CD14-positive monocyte (primary cell): ENCODE data around the gene AGR3. TPM values are rescaled to one million over a fixed set of nuclear protein-coding genes. Genes with fewer than 3 reads are reported as not detected.

Experiments used
- DNase-seq, 3 donors: peaks; one replicate each; pipeline ENCODE4 v3.0.0-alpha.2; 2011 to 2022
- H2AFZ ChIP-seq: 2 replicates; pipeline ENCODE4 v1.6.0; 2012; ENCODE audit warnings: mild to moderate bottlenecking, low read depth, low read length, inconsistent platforms; ENCODE audit not compliant: insufficient read depth, poor library complexity, severe bottlenecking
- H3K27ac ChIP-seq, 2 donors: 1 replicate in 1 of 2; 2 replicates in 1 of 2; pipeline ENCODE4 v1.5.1; 2012 to 2013; ENCODE audit warnings: low read length in 2 of 2, control low read depth in 1 of 2, inconsistent platforms in 1 of 2, low read depth in 1 of 2, mild to moderate bottlenecking in 1 of 2
- H3K27me3 ChIP-seq, 2 donors: one replicate each; pipeline versions ENCODE4 v1.6.0 to v1.6.1; 2011 to 2013; ENCODE audit warnings: low read length in 2 of 2; ENCODE audit not compliant: control insufficient read depth in 2 of 2, insufficient read depth in 2 of 2
- H3K36me3 ChIP-seq, 2 donors: replicated peaks in 1 of 2; 1 replicate in 1 of 2; 2 replicates in 1 of 2; pipeline versions ENCODE4 v1.5.1 to v1.6.1; 2012 to 2013; ENCODE audit warnings: low read length in 2 of 2, control low read depth in 1 of 2, inconsistent platforms in 1 of 2, mild to moderate bottlenecking in 1 of 2; ENCODE audit not compliant: insufficient read depth in 2 of 2, control insufficient read depth in 1 of 2
- H3K4me1 ChIP-seq, 2 donors: 1 replicate in 1 of 2; 2 replicates in 1 of 2; pipeline versions ENCODE4 v1.5.1 to v1.6.1; 2012 to 2013; ENCODE audit warnings: low read length in 2 of 2, control low read depth in 1 of 2, inconsistent platforms in 1 of 2, mild to moderate bottlenecking in 1 of 2, moderate library complexity in 1 of 2; ENCODE audit not compliant: insufficient read depth in 2 of 2, control insufficient read depth in 1 of 2
- H3K4me2 ChIP-seq: replicated peaks from 2 replicates; pipeline ENCODE3; 2012; ENCODE audit warnings: low read length, moderate library complexity, mild to moderate bottlenecking; ENCODE audit not compliant: poor library complexity, severe bottlenecking; ENCODE audit errors: extremely low read depth
- H3K4me3 ChIP-seq, 3 experiments: fragments of 200-600 bp in 1 of 3; sonication (generic) in 1 of 3; replicated peaks in 1 of 3; 1 replicate in 2 of 3; 2 replicates in 1 of 3; pipeline ENCODE4 v1.5.1; 2011 to 2013; ENCODE audit warnings: low read length in 3 of 3, mild to moderate bottlenecking in 3 of 3, control low read depth in 2 of 3, low read depth in 2 of 3, inconsistent platforms in 1 of 3, moderate library complexity in 1 of 3
- H3K79me2 ChIP-seq: 2 replicates; pipeline ENCODE4 v1.6.0; 2012; ENCODE audit warnings: mild to moderate bottlenecking, control low read depth, inconsistent platforms, low read length, moderate library complexity; ENCODE audit not compliant: insufficient read depth
- H3K9ac ChIP-seq: 2 replicates; pipeline ENCODE4 v1.6.0; 2017; ENCODE audit warnings: low read length, mild to moderate bottlenecking; ENCODE audit not compliant: insufficient read depth, poor library complexity, severe bottlenecking
- H3K9me3 ChIP-seq, 2 donors: replicated peaks in 1 of 2; 1 replicate in 1 of 2; 2 replicates in 1 of 2; pipeline versions ENCODE4 v1.5.1 to v1.6.1; 2012 to 2013; ENCODE audit warnings: low read length in 2 of 2, control low read depth in 1 of 2; ENCODE audit not compliant: control insufficient read depth in 1 of 2, insufficient read depth in 1 of 2
- H4K20me1 ChIP-seq: 2 replicates; pipeline ENCODE4 v1.6.0; 2012; ENCODE audit warnings: mild to moderate bottlenecking, low read length, control low read depth, moderate library complexity; ENCODE audit not compliant: insufficient read depth
- H3K27ac Mint-ChIP-seq, 7 donors: one replicate each; pipeline ENCODE4 v1.8.0; 2020; ENCODE audit warnings: mild to moderate bottlenecking in 7 of 7, mixed read lengths in 7 of 7, moderate library complexity in 6 of 7, inconsistent platforms in 2 of 7
- H3K27me3 Mint-ChIP-seq, 3 donors: one replicate each; pipeline ENCODE4 v1.8.0; 2021 to 2022; ENCODE audit warnings: low read depth in 3 of 3, mild to moderate bottlenecking in 3 of 3, mixed read lengths in 3 of 3, moderate library complexity in 3 of 3, inconsistent platforms in 1 of 3
- H3K36me3 Mint-ChIP-seq, 2 donors: one replicate each; pipeline ENCODE4 v1.8.0; 2020; ENCODE audit warnings: mixed read lengths in 2 of 2, inconsistent platforms in 1 of 2, mild to moderate bottlenecking in 1 of 2
- H3K4me1 Mint-ChIP-seq: one replicate; pipeline ENCODE4 v1.8.0; 2020; ENCODE audit warnings: mild to moderate bottlenecking, mixed read lengths
- H3K4me3 Mint-ChIP-seq, 2 donors: one replicate each; pipeline ENCODE4 v1.8.0; 2020; ENCODE audit warnings: mild to moderate bottlenecking in 2 of 2, mixed read lengths in 2 of 2, moderate library complexity in 1 of 2
- H3K9me3 Mint-ChIP-seq, 7 donors: one replicate each; pipeline ENCODE4 v1.8.0; 2020 to 2022; ENCODE audit warnings: mixed read lengths in 7 of 7, mild to moderate bottlenecking in 6 of 7, moderate library complexity in 6 of 7, inconsistent platforms in 2 of 7
- CTCF ChIP-seq: fragments of 200-600 bp; IDR thresholded peaks from one replicate; pipeline ENCODE4 v1.8.0; 2022; ENCODE audit warnings: antibody characterized with exemption, mild to moderate bottlenecking
- WGBS: methylation state at CpG from one replicate; pipeline ENCODE4 v1.1.5; 2013; ENCODE audit warnings: missing lambda C conversion rate; ENCODE audit not compliant: insufficient coverage; 5-methylcytosine and 5-hydroxymethylcytosine counted together
- intact Hi-C, 2 donors: fragments of 100-400 bp; cut with micrococcal nuclease; formaldehyde crosslinking; loops; one replicate each; pipeline versions ENCODE4 v1.15.0 to v1.15.1; 2023
- polyA plus RNA-seq, 3 donors: library from polyadenylated mRNA; depleted of rRNA in 1 of 3; unstranded in 2 of 3; stranded (reverse) in 1 of 3; fragments of 300-500 nt in 2 of 3; fragments of >200 nt in 1 of 3; fragmentation: Illumina TruSeq in 2 of 3; gene quantifications; 1 replicate in 2 of 3; 2 replicates in 1 of 3; pipeline ENCODE4 v1.2.3, GENCODE V29; 2012 to 2021

Gene AGR3
- polyA plus RNA-seq, 3 donors, result not detected

GRCh38 chr7:16818732-16819131 lies 63.1 kb downstream of the AGR3 start:
- no peaks in the 10 kb centered on the region for H3K9me3 Mint-ChIP-seq
- H2AFZ ChIP-seq, result no peak overlapping the region
- no CpG with 5 or more reads among the region's 3 CpGs for WGBS
- H3K4me3 ChIP-seq, result no peak overlapping the region
- H3K36me3 ChIP-seq, result no peaks in the 10 kb centered on the region
- no peaks in the 10 kb centered on the region for H3K9me3 ChIP-seq
- peaks cover 26% of the 10 kb centered on the region for H3K4me1 Mint-ChIP-seq
- H3K9ac ChIP-seq, result no peak overlapping the region
- no peak overlapping the region for H3K27ac Mint-ChIP-seq
- intact Hi-C loops, result no loop called here
- H3K4me3 Mint-ChIP-seq, result no peak overlapping the region
- H3K4me1 ChIP-seq, result peaks cover 14 to 22% of the 10 kb centered on the region in 2 donors
- no peak overlapping the region for H3K4me2 ChIP-seq
- no peaks in the 10 kb centered on the region for H4K20me1 ChIP-seq
- H3K27ac ChIP-seq, result no peak overlapping the region
- no peaks in the 10 kb centered on the region for H3K36me3 Mint-ChIP-seq
- H3K79me2 ChIP-seq, result no peaks in the 10 kb centered on the region
- H3K27me3 Mint-ChIP-seq, result no peaks in the 10 kb centered on the region
- DNase-seq, result no peak
- H3K27me3 ChIP-seq, result no peaks in the 10 kb centered on the region
- TF ChIP-seq CTCF, result no peak

- Histone ChIP-seq H3K4me1 (peaks cover 22 to 33% of the 10 kb centered on the region in 2 donors), H3K79me2 (no peaks in the 10 kb centered on the region), H3K4me3 (no peak overlapping the region), H3K36me3 (no peaks in the 10 kb centered on the region), H3K9me3 (no peaks in the 10 kb centered on the region), H3K27me3 (no peaks in the 10 kb centered on the region), H2AFZ (no peak overlapping the region), H3K27ac (no peak overlapping the region), H3K9ac (no peak overlapping the region), H3K4me2 (no peak overlapping the region), H4K20me1 (no peaks in the 10 kb centered on the region)
- no peak for DNase-seq
- no peaks in the 10 kb centered on the region for H3K27me3 Mint-ChIP-seq
- H3K9me3 Mint-ChIP-seq, result no peaks in the 10 kb centered on the region
- TF ChIP-seq CTCF, result no peak
- no CpG with 5 or more reads among the region's 1 CpG for WGBS
- no peak overlapping the region for H3K4me3 Mint-ChIP-seq
- intact Hi-C loops, result no loop called here
- no peak overlapping the region for H3K27ac Mint-ChIP-seq
- H3K4me1 Mint-ChIP-seq, result peaks cover 34% of the 10 kb centered on the region
- no peaks in the 10 kb centered on the region for H3K36me3 Mint-ChIP-seq
Measured at GRCh38 chr7:16817536-16817935, 64.2 kb downstream of the AGR3 start.
